HG03025 (cell line): Measurements from ENCODE around the gene DSCAM.

Source experiments
- ATAC-seq: cut with Tn5 transposase; IDR thresholded peaks from one replicate; pipeline ENCODE4 v1.9.1; 2021; ENCODE audit warnings: mild to moderate bottlenecking, moderate library complexity; ENCODE audit not compliant: unreplicated experiment, low FRiP score

The DSCAM gene

GRCh38 chr21:40620386-40621145, 226.4 kb downstream of the DSCAM start:
- no peak for ATAC-seq

- ATAC-seq = no peak
Observed at GRCh38 chr21:40618191-40618973, 228.6 kb downstream of the DSCAM start.

DNA sequence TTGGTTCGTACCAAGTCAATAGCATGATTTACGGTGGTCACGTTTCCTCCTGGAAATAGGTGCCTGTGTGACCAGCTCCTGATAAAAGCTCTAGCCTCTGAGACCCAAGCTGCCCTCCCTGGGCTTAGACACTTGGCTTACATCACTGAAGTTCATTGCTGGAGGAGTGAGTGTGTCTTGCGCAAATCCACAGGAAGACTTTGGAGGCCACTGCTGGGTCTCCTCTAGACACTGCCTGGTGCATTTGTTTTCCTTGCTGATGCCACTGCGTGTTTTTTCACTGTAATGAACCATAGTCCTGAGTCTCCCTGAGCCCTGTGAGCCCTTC, 230.6 kb downstream of the DSCAM start:
- ATAC-seq = no peak

- no peak for ATAC-seq
Observed at GRCh38 chr21:40615505-40616376, 231.2 kb downstream of the DSCAM start.

DNA sequence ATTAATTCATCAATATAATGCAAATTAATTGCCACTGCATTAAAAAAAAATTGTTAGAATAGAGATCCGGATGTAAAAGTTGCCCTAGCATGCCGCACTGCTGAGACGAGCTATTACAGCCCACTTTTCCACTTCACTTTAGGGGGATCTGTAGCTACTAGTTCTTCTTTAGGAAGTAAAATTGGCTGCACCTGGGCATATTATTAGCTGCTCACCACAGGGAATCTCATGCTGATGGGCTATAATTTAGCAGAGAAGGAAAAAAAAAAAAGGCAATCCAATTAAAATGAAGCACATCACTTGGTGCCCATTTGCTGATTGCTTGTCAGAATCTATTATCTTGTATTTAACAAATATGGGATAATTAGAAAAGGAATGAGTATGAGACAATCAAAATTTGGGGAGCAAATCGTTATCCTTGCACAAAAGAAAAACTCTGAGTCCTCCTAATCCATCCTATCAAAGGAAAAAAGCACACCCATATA, 233.4 kb downstream of the DSCAM start:
- ATAC-seq = no peak

- no peak for ATAC-seq
Observed at GRCh38 chr21:40610345-40610744, 236.6 kb downstream of the DSCAM start.

GRCh38 chr21:40606341-40606740, 240.6 kb downstream of the DSCAM start:
- ATAC-seq = no peak

DNA sequence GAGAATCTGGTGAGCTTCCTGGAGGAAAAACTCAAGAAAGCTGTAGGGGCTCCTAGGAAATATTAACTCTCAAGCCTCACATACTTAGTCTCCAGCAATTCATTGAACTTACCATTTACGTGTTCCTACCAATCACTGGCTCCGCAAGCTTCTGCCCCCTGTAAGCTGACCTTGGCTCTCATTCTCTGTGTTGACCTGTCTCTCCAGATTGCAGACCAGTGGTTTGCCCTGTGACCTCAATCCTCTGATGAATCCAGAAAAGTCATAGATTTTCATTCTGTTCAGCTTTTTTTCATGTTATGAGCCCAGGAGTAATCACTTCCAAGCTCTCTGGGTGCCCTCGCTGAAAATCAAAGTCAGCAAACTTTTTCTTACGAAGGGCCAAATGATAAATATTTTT, 241.9 kb downstream of the DSCAM start:
- ATAC-seq = no peak

GRCh38 chr21:40603774-40604173, 243.2 kb downstream of the DSCAM start:
- ATAC-seq = no peak

DNA sequence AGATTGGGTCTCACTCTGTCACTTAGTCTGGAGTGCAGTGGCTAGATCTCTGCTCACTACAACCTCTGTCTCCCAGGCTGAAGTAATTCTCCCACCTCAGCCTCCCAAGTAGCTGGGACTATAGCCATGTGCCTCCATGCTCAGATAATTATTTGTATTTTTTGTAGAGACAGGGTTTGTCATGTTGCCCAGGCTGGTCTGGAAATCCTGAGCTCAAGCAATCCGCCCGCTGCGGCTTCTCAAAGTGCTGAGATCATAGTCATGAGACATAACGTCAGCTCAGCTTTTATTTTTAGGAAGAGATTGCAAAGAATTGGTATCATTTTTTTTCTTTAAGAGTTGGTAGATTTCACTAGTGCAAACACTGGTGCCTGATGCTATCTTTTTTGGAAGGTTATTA, 244.9 kb downstream of the DSCAM start:
- ATAC-seq = no peak

- ATAC-seq = no peak
Observed at GRCh38 chr21:40595806-40596205, 251.2 kb downstream of the DSCAM start.

DNA sequence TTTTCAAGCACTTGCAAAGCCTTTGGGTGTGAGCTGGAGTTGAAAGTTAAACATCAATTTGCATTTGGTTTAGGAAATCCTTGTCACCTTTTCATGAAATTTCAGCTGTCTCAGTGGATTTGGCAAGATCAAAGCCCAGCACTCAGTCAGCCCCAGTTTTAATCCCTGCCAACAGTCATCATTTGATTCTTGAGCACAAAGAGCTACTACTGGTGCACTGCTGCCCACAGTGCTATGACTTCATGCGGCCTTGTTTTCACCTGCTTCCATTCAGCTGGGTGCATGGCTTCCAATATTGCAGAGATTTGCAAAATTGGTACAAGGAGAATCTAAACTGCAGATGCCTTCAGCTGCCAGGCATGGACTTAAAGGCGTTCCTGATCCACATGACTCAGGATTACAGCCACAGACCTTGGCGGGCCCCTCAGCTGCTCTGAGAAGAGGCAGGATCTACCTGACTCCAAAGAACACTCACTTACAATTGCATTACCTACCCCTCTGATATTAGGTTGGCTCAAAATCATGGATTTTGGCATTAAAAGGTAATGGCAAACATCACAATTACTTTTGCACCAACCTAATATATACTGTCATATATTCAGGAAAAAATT, 259.1 kb downstream of the DSCAM start:
- no peak for ATAC-seq

DNA sequence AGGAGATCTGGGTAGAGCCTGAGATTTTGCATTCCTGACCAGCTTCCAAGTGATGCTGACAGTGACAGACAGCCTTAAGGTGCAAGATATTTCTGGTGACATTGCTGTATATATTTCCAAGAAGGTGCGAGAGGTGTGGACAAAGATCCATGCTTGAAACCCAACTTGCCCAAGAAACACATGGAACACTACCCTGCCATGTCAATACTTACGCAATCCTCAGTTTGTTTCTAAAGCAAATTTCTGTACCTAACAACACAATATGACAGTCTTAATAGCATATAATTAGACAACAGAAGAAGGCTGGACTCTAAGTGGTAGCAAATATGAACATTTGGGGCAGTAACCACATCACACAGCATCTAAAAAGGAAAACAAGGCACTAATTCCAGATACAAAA, 260.4 kb downstream of the DSCAM start:
- ATAC-seq = no peak

GRCh38 chr21:40577285-40578043, 269.5 kb downstream of the DSCAM start:
- ATAC-seq = no peak

- no peak for ATAC-seq
Observed at GRCh38 chr21:40575976-40576375, 271.0 kb downstream of the DSCAM start.

DNA sequence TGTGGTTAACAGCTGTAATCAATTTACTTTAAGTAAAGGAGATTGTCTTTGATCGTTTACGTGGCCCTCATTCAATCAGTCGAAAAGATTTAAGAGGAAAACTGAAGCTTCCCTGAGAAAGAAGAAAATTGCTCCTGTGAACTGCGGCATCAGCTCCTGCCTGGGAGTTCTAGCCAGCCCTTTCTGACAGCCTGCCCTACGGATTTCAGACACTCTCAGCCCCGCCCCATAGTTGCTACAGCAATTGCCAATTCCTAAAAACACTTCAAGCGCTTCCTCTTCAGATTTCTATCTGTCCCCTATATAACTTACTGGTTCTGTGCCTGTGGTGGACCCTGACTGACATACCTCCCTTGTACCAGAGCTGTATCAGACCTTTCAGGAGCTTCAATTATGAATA, 277.6 kb downstream of the DSCAM start:
- no peak for ATAC-seq

DNA sequence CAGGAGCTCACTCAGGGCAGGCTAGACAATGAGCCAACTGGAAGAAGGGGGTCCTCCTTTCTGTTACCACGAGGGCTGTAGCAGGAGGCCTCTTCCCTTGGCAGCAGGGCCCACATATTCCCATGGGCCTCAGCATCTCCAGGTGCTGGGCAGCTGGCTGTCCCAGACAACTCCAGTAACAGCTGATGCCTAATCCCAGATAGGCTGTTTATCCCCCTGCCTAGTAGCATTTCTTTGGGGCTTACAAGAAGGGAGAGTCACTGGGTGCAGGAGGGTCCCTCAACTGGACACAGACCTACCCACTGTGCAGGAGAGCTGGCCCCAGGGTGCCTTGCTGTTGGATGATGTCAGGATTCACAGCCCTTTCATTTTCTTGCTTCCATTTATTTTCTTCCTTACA, 278.2 kb downstream of the DSCAM start:
- no peak for ATAC-seq

GRCh38 chr21:40567501-40567900, 279.5 kb downstream of the DSCAM start:
- no peak for ATAC-seq

DNA sequence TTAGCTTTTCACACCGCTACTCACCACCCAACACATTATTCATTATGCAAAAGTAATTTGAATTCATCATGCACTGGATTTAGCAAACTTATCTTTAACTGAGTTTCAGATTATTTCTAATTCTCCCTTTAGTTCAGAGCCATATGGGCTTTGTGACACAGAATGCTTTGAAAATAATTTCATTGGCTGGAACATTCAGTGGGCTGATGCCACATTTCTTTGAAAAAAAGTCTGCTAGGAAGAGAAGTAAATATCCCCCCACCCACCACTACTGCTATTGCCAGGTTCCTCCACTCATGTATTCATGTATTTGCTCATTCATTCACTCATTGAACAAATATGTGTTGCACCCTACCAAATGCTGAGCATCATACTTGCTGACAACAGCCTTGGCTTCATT, 280.5 kb downstream of the DSCAM start:
- no peak for ATAC-seq

DNA sequence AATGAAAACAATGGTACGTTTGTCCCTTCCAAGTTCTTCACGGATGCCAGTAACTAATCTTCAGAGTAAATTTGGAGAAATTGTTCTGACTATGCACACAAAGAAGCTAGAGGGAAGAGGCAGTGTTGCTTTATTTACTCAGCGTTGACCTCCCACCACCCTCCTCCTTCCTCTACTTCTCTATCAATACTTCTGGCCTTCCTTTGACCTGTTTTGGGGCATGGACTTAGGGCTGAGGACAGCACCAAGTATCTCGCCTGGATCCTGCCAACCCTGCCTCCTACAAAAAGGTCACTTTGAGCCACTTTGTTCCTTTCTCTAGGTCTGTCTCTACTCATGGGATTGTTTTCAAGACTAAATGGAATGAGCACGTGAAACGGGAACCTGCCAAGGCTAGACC, 282.6 kb downstream of the DSCAM start:
- no peak for ATAC-seq
